ENCODE measurements around the gene PLK4.
A peak's percentile ranks its signal among the peaks of the same experiment; 100 is the strongest.
"Not testable (repeated sequence)": the region's sequence is repeated elsewhere in the genome, so short reads cannot be mapped to it uniquely, and the experiment has no call there.

The PLK4 gene

DNA sequence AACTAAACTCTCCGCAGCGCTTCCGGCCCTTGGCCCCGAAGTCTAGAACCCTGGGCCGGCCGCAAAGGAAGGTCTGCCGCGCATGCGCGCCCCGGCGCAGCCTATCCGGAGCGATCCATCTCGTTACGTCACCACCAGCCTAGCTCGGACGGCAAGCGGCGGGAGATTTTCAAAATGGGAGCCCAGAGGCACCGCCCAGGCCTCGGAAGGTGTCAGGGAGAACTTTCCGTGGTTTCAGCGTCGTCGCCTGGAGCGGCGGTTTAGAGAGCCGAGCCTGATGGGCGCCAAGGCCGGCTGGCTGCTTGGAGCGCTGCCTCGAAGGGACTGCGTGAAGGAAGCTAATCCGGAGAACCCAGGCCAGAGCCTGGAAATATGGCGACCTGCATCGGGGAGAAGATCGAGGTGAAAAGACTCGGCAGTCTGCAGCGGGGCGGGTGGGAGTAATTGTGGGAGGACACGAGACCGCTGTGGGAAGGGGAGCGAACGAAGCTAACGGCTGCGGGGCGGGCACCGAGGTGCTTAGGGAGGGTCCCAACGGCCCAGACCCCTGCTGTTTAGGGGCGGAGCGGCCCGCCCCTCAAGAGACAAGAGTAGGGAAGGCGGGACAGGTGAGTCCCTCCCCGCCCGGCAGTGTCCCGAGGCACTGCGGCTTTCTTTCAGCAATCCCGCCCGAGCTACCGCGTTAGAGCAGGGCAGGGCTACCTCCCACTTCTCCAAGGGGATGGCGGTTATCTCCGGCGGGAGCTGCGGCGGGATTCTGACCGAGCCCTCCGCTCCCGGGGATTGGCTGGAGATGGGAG is at the start of gene PLK4:
Gene PLK4, plus strand, starts transcription at position 131 of the 800 bp plus-strand sequence. Its CDS starts 242 bp downstream, at position 373.
- peak; percentile 95 for DNase-seq

DNA sequence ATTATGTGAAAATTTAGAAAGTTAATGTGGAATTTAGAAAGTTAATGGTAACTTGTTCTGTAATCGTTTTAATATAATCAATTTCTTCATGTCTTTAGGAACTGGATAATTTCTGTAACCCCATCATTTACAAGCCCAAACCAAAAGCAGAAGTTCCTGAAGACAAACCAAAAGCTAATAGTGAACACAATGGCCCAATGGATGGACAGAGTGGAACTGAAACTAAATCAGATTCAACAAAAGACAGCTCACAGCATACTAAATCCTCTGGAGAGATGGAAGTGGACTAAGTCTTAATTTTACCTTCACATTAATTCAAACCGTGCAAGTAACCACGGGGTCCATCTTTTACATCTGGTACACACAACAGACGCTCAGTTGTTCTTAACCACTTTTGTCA is 48.1 kb upstream of the PLK4 start:
- DNase-seq, result no peak

DNA sequence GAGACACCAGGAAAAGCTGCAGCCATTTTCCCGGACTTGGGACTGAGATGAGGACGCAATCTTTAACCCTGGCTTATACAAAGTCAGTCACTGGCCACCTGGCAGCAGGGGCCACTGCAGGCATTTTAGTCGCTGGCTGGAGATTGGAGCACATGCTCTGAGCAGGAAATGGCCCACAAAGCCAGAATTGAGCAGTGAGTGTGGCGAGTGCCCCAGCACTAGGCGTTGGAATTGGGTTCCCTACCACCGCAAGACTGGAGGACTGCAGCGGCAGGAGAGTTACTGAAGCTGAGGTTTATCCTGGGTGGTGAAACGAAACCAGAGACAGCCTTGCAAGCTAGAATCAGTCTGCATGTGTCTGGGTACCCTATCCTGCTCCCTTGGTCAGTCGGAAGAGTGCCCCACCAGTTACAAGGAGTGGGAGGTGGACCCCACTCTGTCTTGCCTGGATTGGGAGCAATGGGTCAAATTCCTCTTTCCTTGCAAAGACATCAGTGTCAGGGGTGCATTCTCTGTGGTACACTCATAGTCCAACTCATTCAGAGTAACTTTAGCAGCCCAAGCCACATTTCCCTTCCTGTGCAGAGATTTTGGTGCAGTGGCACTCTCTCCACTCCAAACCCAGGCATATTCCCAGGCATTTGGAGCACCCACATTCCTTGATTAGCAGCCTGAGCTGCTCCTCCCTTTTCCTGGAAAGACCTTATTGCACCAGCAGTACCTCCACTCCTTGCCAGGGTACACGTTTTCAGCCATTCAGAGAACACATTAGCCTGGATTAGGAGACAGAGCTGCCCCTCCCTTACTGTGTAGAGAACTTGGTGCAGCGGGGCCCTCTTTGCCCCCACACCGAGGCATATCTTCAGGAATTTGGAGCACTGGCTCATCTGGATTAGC is 36.7 kb upstream of the PLK4 start:
- DNase-seq, result no peak

DNA sequence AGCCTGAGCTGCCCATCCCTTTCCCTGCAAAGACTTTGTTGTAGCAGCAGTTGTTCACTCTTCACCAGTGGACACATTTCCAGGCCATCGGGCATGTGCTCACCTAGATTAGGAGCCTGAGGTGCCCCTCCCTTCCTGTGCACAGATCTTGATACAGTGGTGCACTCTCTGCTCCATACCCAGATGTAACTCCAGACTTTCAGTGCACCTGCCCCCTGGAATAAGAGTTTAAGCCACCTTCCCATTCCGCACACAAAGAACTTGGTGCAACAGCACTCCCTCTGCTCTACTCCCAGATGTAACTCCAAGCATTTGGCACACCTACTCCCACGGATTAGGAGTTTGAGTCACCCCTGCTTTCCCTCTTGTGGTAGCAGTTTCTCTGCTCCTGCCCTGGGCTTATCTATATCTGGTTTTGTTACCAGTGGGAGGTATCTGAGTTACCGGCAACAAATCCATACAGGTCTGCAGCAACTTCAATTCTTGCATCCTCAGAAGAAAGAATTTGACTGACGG is 36.0 kb upstream of the PLK4 start:
- DNase-seq, result no peak

DNA sequence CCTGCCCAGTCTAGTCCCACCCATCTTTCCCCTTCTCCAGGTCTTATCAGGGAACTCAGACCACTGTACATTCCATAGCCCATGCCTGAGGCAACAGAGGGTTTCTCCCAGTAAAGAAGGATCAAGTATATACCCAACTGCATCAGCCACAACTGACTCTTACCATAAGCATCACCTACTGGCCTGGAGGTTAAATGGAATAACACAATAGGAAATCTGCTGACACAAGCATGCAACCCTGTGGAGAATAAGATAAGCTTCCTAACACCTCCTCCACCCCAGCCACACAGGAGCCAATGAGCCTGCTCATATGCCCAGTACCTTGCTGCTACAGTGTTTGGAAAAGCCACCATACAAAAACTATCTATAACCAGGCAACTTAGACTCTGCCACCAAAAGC is 34.6 kb upstream of the PLK4 start:
- no peak for DNase-seq

DNA sequence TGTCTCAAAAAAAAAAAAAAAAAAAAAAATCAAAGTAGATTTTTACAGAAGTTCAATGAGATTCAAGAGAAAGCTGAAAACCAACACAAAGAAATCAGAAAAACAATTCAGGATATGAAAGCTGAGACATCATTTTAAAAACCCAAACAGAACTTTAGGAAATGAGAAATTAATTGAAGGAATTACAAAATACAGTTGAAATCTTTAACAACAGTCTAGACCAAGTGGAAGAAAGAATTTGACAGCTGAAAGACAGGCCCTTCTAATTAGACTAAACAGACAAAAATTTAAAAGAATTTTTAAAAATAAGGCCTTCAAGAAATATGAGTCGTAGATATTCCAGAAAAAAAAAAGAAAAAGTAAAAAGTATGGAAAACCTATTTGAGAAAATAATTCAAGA is 33.9 kb upstream of the PLK4 start:
- DNase-seq, result no peak

DNA sequence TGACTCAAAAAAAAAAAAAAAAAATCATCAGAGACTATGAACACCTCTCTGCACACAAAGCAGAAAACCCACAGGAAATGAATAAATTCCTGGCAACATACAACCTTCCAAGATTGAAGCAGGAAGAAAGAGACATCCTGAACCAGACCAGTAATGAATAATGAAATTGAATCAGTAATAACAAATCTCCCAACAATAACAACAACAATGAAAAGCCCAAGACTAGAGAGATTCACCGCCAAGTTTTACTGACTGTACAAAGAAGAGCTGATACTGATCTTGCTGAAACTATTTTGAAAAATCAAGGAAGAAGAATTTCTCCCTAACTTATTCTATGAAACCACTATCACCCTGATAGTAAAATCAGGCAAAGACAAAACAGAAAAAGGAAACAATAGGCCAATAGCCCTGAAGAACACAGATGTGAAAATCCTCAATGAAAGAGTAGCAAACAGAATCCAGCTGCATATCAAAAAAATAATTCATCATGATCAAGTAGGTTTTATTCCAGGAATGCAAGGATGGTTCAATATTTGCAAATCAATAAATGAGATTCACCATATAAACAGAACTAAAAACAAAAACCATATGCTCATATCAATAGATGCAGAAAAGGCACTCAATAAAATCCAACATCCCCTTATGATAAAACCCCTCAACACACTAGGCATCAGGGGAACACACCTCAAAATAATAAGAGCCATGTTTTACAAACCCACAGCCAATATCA is 31.0 kb upstream of the PLK4 start:
- DNase-seq, result no peak

GRCh38 chr4:127852661-127853060 is 28.0 kb upstream of the PLK4 start:
- no peak for DNase-seq

DNA sequence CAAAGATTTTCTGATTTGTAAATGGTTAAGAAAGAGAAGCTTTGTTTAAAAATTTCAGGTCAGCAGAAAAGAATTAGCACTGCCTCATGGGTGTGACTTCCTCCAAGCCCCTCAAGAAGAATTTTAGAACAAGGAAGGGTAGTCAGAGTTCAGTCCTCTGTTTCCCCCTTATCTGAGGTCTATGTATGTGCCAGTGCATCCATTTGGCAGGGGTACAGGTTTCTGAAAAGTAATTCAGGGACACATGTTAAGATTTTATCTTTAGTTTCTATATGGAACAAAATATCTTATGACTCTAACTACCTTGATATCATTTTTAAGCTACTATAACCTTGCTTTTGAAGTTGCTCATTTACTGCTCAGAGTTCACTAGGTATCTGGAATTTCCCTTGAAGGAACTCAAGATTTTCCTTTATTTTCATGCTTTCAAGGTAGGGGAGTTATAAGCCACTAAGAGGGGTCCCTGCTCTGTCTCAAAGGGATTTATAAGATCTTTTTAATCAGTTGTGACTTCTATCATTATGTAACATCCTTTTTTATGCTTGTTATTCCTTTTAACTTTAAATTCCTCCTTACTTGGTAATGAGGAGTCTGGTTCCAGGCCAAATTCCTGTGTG is 24.4 kb upstream of the PLK4 start:
- no peak for DNase-seq

GRCh38 chr4:127856813-127857447 is 23.8 kb upstream of the PLK4 start:
- no peak for DNase-seq

DNA sequence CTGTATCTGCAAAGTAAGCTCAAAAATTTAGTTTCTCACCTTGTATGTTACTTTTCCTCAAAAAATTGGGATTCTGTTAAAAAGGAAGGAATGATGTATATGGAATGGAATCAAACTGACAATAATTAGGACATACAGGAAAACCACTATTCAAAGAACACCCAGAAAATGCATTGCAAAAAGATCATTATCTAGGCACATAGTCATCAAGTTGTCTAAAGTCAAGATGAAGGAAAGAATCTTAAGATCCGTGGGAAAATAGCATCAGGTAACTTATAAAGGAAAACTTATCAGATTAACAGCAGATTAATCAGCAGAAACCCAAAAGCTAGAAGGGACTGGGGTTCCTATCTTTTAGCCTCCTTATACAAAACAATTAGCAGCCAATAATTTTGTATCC is 23.1 kb upstream of the PLK4 start:
- DNase-seq, result no peak

DNA sequence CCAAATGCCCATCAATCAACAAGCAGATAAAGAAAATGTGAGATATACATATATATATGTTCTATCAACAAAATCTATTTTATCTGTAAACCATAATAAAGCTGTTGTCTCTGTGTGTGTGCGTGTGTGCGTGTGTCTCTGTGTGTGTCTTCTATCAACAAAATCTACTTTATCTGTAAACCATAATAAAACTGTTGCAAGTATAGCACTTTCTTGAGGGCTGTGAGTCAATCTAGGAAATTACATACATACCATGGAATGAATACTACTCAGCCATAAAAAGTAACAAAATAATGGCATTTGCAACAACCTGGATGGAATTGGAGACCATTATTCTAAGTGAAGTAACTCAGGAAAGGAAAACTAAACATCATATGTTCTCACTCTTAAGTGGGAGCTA is 12.5 kb upstream of the PLK4 start:
- DNase-seq, result no peak

DNA sequence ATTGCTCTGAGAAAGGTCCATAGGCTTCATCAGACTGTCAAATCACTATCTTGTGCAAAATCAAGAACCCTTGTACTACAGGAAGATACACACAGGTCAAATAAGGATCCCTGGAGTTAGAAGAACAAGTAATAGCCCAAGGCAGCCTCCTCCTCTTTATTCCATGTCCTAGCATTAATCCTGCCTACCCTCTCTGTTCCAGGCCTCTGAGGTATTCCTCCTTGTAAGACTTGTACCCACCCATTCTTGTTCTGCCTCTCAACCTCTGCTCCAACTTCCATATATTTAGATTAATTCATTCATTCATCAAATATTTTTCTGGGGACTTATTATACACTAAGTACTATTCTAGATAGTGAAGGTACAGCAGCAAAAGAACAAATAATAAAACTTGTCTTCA is 10.4 kb upstream of the PLK4 start:
- DNase-seq, result no peak

DNA sequence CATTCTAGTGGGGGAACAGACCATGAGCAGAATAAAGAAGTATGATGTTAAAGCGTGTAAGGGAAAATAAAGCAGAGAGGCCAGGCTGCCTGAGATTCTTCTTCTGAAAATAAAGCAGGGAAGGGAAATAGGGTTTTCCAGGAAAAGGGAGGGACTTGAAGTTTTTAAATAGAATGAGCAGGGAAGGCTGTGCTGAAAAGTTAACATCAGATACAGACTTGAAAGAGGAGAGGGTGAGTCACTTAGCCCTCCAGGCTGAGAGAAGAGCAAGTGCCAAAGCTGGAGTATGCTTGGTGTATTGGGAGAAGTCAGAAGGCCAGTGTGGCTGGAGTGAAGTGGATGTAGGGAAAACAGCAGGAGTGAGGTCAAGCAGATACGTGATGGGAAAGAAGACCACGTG is 10.0 kb upstream of the PLK4 start:
- no peak for DNase-seq

GRCh38 chr4:127875791-127876190 is 4.9 kb upstream of the PLK4 start:
- DNase-seq, result no peak

DNA sequence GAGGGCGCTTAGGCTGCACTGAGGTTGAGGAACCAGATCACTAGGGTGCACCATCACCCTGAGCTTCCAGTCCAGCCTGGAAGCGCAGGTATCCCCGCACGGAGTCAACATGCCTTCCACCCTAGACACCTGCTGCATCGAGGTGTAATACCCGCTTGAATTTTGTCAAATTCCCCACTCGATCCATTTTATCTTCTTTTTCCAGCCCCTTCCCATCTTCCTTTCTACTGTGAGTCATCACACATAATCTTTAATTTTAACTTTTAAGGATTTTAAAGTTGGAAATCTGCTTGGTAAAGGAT is 821 bp downstream of the PLK4 start:
- no peak for DNase-seq

DNA sequence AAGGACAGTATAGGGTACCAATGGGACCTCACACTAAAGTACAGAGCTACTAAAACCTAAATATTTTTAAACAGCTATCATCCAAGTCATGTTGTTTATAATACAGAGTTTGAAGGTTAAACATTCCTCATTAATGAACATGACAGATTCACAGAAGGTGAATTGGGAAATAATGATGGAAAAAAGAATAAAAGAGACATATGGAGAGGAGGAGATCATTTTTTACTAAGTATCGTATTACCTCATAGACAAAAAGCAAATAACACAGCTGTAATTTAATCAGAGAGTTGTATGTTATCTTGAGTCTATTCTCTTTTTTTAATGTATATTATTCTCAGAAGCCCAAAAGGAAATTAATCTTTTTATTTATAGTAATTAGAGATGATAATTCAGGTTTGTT is 7.9 kb downstream of the PLK4 start:
- no peak for DNase-seq

DNA sequence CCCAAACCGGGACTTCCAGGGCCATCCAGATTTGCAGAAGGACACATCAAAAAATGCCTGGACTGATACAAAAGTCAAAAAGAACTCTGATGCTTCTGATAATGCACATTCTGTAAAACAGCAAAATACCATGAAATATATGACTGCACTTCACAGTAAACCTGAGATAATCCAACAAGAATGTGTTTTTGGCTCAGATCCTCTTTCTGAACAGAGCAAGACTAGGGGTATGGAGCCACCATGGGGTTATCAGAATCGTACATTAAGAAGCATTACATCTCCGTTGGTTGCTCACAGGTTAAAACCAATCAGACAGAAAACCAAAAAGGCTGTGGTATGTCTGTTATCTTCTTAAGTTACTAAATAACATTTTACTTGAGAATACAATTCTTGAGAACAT is 9.2 kb downstream of the PLK4 start:
- no peak for DNase-seq

GRCh38 chr4:127896069-127896468 is 15.4 kb downstream of the PLK4 start:
- no peak for DNase-seq

DNA sequence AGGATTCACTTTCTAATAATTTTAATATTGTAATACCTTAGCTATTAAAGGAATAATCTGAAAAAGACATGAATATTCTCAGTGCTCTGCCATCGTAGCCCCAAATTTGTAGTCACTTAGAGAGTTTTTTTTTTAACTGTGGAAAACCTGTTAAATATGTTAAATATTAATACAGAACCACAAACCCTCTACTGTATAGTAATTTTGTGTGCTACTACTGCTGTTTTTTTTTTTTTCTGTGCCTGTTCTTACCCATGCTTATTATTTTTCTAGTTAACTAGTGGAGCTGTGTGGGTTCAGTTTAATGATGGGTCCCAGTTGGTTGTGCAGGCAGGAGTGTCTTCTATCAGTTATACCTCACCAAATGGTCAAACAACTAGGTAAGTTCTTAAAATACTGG is 15.8 kb downstream of the PLK4 start:
- no peak for DNase-seq

- not testable (repeated sequence) for DNase-seq
Measured at GRCh38 chr4:127899682-127900081, 19.0 kb downstream of the PLK4 start.

GRCh38 chr4:127905029-127905428 is 24.3 kb downstream of the PLK4 start:
- no peak for DNase-seq

DNA sequence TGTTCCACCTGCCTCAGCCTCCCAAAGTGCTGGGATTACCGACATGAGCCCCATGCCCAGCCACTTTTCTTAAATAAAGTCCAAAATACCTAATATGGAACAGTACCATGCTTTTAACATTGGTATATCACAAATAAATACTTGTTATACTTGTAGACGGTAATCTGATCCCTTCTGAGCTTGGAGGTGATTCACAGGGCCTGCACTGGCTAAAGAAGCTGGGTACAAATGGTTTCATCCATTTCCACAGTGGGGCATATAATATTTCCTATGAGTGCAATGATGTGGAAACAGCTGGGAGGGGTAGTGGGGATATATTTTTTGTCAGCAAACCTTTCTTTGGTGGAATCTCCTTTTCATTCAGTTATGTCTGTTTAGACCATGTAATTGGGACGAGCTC is 35.8 kb downstream of the PLK4 start:
- no peak for DNase-seq

All from activated CD8-positive, alpha-beta memory T cell treated with anti-CD3 and anti-CD28 coated beads for 24 hours (primary cell).